HFF-Myc (cell line): Measurements from ENCODE around the gene ARSB.
A peak's percentile ranks its signal among the peaks of the same experiment; 100 is the strongest.
"Not testable (repeated sequence)": the region's sequence is repeated elsewhere in the genome, so short reads cannot be mapped to it uniquely, and the experiment has no call there.

ENCODE experiments used
- DNase-seq: peaks from one replicate; pipeline ENCODE4 v3.0.0-alpha.2; 2011; ENCODE audit warnings: low read depth; ENCODE audit errors: extremely low read depth
- H3K4me3 ChIP-seq: replicated peaks from 2 replicates; pipeline ENCODE4 v1.5.1; 2011; ENCODE audit warnings: low read depth, mild to moderate bottlenecking, control low read depth, low read length
- CTCF ChIP-seq: IDR thresholded peaks from 2 replicates; pipeline ENCODE4 v1.5.1; 2012; ENCODE audit warnings: mild to moderate bottlenecking, low read depth, low read length, control low read depth; ENCODE audit errors: missing control alignments

ARSB gene

GRCh38 chr5:78886341-78887230 lies 98.5 kb downstream of the ARSB start:
- no peak overlapping the region for H3K4me3 ChIP-seq
- no peak for DNase-seq
- peak; percentile 51 for TF ChIP-seq CTCF

- TF ChIP-seq CTCF = no peak
- no peak overlapping the region for H3K4me3 ChIP-seq
- no peak for DNase-seq
Observed at GRCh38 chr5:78881884-78882283, 103.2 kb downstream of the ARSB start.

GRCh38 chr5:78879516-78879915 lies 105.6 kb downstream of the ARSB start:
- no peak for DNase-seq
- TF ChIP-seq CTCF = no peak
- no peak overlapping the region for H3K4me3 ChIP-seq

- H3K4me3 ChIP-seq, DNase-seq: not testable (repeated sequence)
Observed at GRCh38 chr5:78866076-78866475, 119.0 kb downstream of the ARSB start.

- TF ChIP-seq CTCF = no peak
- H3K4me3 ChIP-seq = no peak overlapping the region
- no peak for DNase-seq
Observed at GRCh38 chr5:78858364-78858763, 126.7 kb downstream of the ARSB start.

GRCh38 chr5:78855026-78855425 lies 130.1 kb downstream of the ARSB start:
- no peak for DNase-seq
- TF ChIP-seq CTCF = no peak
- H3K4me3 ChIP-seq = no peak overlapping the region

GRCh38 chr5:78851891-78852290 lies 133.2 kb downstream of the ARSB start:
- DNase-seq, H3K4me3 ChIP-seq: not testable (repeated sequence)

- no peak for TF ChIP-seq CTCF
- no peak overlapping the region for H3K4me3 ChIP-seq
- no peak for DNase-seq
Observed at GRCh38 chr5:78845470-78845869, 139.6 kb downstream of the ARSB start.
